Naive thymus-derived CD4-positive, alpha-beta T cell (primary cell): ENCODE data around the gene DOCK9. TPM values are rescaled to one million over a fixed set of nuclear protein-coding genes. Genes with fewer than 3 reads are reported as not detected.

ENCODE experiments used
- ATAC-seq: fragments of 150-1000 bp; cut with Tn5 transposase; 2 replicates; pipeline ENCODE4 v1.10.0; 2021; ENCODE audit warnings: mild to moderate bottlenecking, moderate library complexity
- CTCF ChIA-PET: fragments of 350-600 bp; sonication (Branson Sonifier 250); formaldehyde crosslinking; loops from one replicate; lab custom pipeline; 2021; ENCODE audit warnings: antibody characterized with exemption; lab: Charles Lee
- POLR2A ChIA-PET: fragments of 350-600 bp; sonication (Branson Sonifier 250); formaldehyde crosslinking; loops from one replicate; lab custom pipeline; 2021; ENCODE audit warnings: antibody characterized with exemption, inconsistent platforms; lab: Charles Lee
- DNase-seq, 9 donors: peaks; one replicate each; pipeline versions ENCODE4 v3.0.0 to v3.0.0-alpha.2; 2020 to 2022; ENCODE audit warnings: mixed read lengths in 1 of 9
- H3K27ac ChIP-seq: one replicate; pipeline ENCODE4 v1.7.0; 2013; ENCODE audit warnings: mild to moderate bottlenecking, low read depth, low read length, moderate library complexity
- H3K27me3 ChIP-seq, 2 donors: one replicate each; pipeline ENCODE4 v1.7.0; 2013; ENCODE audit warnings: low read length in 2 of 2, mild to moderate bottlenecking in 2 of 2, moderate library complexity in 2 of 2; ENCODE audit not compliant: control insufficient read depth in 2 of 2, insufficient read depth in 2 of 2
- H3K36me3 ChIP-seq, 3 experiments: 1 replicate in 2 of 3; 2 replicates in 1 of 3; pipeline ENCODE4 v1.7.0; 2013; ENCODE audit warnings: low read length in 3 of 3, mild to moderate bottlenecking in 3 of 3, moderate library complexity in 1 of 3; ENCODE audit not compliant: insufficient read depth in 3 of 3, control insufficient read depth in 2 of 3
- H3K4me1 ChIP-seq, 2 donors: one replicate each; pipeline ENCODE4 v1.7.0; 2013; ENCODE audit warnings: low read length in 2 of 2, mild to moderate bottlenecking in 2 of 2, moderate library complexity in 1 of 2; ENCODE audit not compliant: control insufficient read depth in 2 of 2, insufficient read depth in 2 of 2
- H3K4me3 ChIP-seq: 2 replicates; pipeline ENCODE4 v1.7.0; 2013; ENCODE audit warnings: mild to moderate bottlenecking, low read length
- H3K9me3 ChIP-seq, 3 experiments: 1 replicate in 2 of 3; 2 replicates in 1 of 3; pipeline ENCODE4 v1.7.0; 2013; ENCODE audit warnings: low read length in 3 of 3; ENCODE audit not compliant: control insufficient read depth in 2 of 3
- H3K27ac Mint-ChIP-seq, 9 donors: one replicate each; pipeline ENCODE4 v1.8.0; 2020 to 2022; ENCODE audit warnings: mixed read lengths in 9 of 9, mild to moderate bottlenecking in 8 of 9, moderate library complexity in 5 of 9, inconsistent platforms in 2 of 9
- H3K27me3 Mint-ChIP-seq, 5 donors: one replicate each; pipeline ENCODE4 v1.8.0; 2021 to 2022; ENCODE audit warnings: mixed read lengths in 5 of 5, mild to moderate bottlenecking in 1 of 5
- H3K36me3 Mint-ChIP-seq, 5 donors: one replicate each; pipeline ENCODE4 v1.8.0; 2020 to 2022; ENCODE audit warnings: mixed read lengths in 5 of 5, mild to moderate bottlenecking in 3 of 5, inconsistent platforms in 1 of 5
- H3K4me1 Mint-ChIP-seq, 7 donors: one replicate each; pipeline ENCODE4 v1.8.0; 2020 to 2022; ENCODE audit warnings: mixed read lengths in 7 of 7, mild to moderate bottlenecking in 3 of 7, inconsistent platforms in 1 of 7
- H3K4me3 Mint-ChIP-seq, 10 donors: one replicate each; pipeline ENCODE4 v1.8.0; 2020 to 2022; ENCODE audit warnings: mild to moderate bottlenecking in 10 of 10, mixed read lengths in 10 of 10, moderate library complexity in 6 of 10, inconsistent platforms in 2 of 10
- H3K9me3 Mint-ChIP-seq, 11 donors: one replicate each; pipeline ENCODE4 v1.8.0; 2020 to 2022; ENCODE audit warnings: mixed read lengths in 11 of 11, mild to moderate bottlenecking in 4 of 11, inconsistent platforms in 1 of 11, moderate library complexity in 1 of 11
- intact Hi-C, 2 donors: fragments of 100-400 bp; cut with micrococcal nuclease; formaldehyde crosslinking; loops; one replicate each; pipeline ENCODE4 v1.15.1; 2023
- polyA plus RNA-seq, 2 donors: library from polyadenylated mRNA; unstranded; fragments of 300-500 nt; fragmentation: Illumina TruSeq; gene quantifications; one replicate each; pipeline ENCODE4 v1.2.3, GENCODE V29; 2021
- total RNA-seq, 6 experiments: library from RNA in 5 of 6; stranded (reverse) in 5 of 6; gene quantifications; 1 replicate in 5 of 6; 2 replicates in 1 of 6; pipeline ENCODE4 v1.2.3 and lab custom pipeline; 2021 to 2026

The DOCK9 gene
- total and polyA plus RNA-seq, 7 experiments from 2014 or later = 22.2 to 214 (median 122) TPM

DNA sequence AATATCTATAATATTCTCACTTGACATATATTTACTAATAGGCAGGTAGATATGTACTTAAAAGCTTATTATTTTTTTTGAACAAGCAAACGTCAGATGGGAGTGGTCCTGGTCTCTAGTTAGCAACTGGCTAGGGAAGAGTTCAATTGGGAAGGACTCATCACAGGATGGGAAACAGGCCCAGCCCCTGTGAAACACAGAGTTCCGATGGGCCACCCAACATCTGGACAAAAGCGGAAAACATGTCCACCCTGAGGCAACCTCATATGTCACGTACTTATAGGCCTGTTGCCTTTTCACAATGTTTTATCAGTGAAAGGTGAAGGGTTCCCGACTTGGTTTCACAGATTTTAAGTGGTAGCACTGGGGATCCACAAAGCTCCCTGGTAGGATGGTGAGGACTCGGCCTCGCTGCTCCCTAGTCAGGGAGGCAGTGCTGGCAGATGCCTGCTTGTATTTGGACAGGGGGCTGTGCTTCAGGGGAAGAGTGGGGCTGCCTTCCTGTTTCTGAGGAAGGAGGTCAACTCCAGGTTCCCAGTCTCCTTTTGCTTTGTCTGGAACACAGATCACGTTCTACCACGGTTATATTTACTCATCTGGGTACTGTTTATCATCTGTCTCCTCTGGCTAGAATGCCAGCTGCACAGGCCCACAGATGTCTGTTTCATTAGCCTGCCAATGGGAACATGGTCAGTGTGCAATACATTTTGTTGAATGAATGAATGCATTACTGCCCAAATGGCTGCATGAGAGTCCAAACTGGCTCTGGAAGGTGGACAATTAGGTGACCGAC lies 176.0 kb downstream of the DOCK9 start:
- ChIA-PET POLR2A (no interaction called here), CTCF (no interaction called here)
- DNase-seq (no peak), ATAC-seq (no peak)
- no peak overlapping the region for H3K4me3 ChIP-seq
- H3K4me1 ChIP-seq = no peaks in the 10 kb centered on the region
- H3K27me3 Mint-ChIP-seq = no peaks in the 10 kb centered on the region
- H3K9me3 Mint-ChIP-seq = no peaks in the 10 kb centered on the region
- intact Hi-C loops = no loop called here
- H3K4me1 Mint-ChIP-seq = peaks cover 0 to 7% (median 0%) of the 10 kb centered on the region in 7 donors
- peaks cover 21 to 75% (median 43%) of the 10 kb centered on the region in 5 donors for H3K36me3 Mint-ChIP-seq
- H3K4me3 Mint-ChIP-seq = no peak overlapping the region
- no peaks in the 10 kb centered on the region for H3K9me3 ChIP-seq
- H3K36me3 ChIP-seq = peaks cover 8 to 84% (median 41%) of the 10 kb centered on the region in 3 experiments
- no peak overlapping the region for H3K27ac ChIP-seq
- H3K27me3 ChIP-seq = no peaks in the 10 kb centered on the region
- peak overlapping the region in 1 of 9 donors; percentile 72 for H3K27ac Mint-ChIP-seq

DNA sequence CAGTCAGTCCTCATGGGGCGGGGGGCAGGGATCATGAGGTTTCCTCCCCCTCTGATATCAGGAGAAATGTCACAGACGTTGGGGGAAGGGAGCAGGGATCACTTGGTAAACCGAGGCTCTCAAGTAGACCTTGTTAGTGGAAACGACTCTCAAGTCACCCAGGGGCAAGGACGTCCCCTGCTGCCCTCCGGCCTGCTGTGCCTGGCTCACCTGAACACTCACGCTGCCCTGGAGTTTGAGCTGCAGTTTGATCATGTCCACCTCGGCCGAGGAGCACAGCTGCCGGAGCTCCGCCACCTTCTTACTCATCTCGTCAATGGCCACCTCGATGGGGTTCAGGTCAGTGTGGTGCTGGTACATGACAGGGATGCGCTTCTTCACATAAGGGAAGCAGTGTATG lies 177.8 kb downstream of the DOCK9 start:
- Histone ChIP-seq H3K9me3 (no peaks in the 10 kb centered on the region), H3K27ac (no peak overlapping the region), H3K27me3 (no peaks in the 10 kb centered on the region), H3K4me1 (no peaks in the 10 kb centered on the region), H3K36me3 (peaks cover 8 to 85% (median 39%) of the 10 kb centered on the region in 3 experiments), H3K4me3 (no peak overlapping the region)
- Mint-ChIP-seq H3K36me3 (peaks cover 30 to 81% (median 53%) of the 10 kb centered on the region in 5 donors), H3K4me1 (peaks cover 0 to 7% (median 0%) of the 10 kb centered on the region in 7 donors), H3K27ac (no peak overlapping the region), H3K4me3 (no peak overlapping the region), H3K9me3 (no peaks in the 10 kb centered on the region), H3K27me3 (no peaks in the 10 kb centered on the region)
- intact Hi-C loops = no loop called here
- POLR2A ChIA-PET = no interaction called here
- CTCF ChIA-PET = no interaction called here
- ATAC-seq = no peak
- DNase-seq = no peak

DNA sequence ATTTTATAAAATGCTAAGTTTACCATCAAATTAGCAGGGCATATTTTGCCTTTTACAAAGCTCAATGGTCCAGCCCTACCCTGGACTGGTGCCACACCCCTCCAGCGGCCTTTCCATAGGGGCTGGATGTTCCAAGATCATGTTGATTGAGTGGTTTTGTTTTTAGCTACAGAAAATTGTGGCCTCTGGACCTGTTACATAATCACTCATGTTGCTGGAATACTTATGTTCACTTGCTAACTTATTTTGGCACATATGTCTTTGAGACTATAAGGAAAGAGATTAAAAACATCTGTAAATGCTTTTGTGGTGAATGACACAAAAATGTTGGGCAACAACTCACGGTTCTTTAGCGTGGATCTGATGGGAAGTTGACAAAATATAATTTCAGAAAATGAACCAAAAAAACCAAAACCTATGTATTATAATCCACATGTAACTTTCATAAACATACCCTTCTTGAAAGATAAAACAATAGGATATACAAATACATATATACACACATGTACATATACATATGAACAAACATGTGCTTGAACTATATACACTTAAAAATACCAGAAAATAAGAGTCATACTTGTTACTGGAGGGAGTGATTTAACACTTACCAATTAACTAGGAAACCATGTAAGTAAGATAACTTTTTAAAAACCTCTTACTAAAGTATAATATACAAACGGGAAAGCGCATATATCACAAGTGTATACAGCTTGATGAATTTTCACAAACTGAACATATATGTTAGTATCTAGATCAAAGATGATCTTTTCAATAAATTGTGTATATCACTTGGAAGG lies 178.8 kb downstream of the DOCK9 start:
- ChIA-PET POLR2A (interaction anchor here (0.6 kb wide), 1 partner anchor 1610 kb away, joined by 5 read pairs; no protein-coding TSS in a partner anchor), CTCF (no interaction called here)
- no peak overlapping the region for H3K27ac ChIP-seq
- H3K27me3 Mint-ChIP-seq = no peaks in the 10 kb centered on the region
- H3K9me3 ChIP-seq = no peaks in the 10 kb centered on the region
- H3K4me3 ChIP-seq = no peak overlapping the region
- intact Hi-C loops = no loop called here
- H3K4me3 Mint-ChIP-seq = no peak overlapping the region
- peaks cover 39 to 82% (median 63%) of the 10 kb centered on the region in 5 donors for H3K36me3 Mint-ChIP-seq
- peaks cover 8 to 85% (median 39%) of the 10 kb centered on the region in 3 experiments for H3K36me3 ChIP-seq
- H3K4me1 ChIP-seq = no peaks in the 10 kb centered on the region
- peaks cover 0 to 5% (median 0%) of the 10 kb centered on the region in 11 donors for H3K9me3 Mint-ChIP-seq
- H3K27me3 ChIP-seq = no peaks in the 10 kb centered on the region
- no peak for ATAC-seq
- DNase-seq = no peak
- peaks cover 0 to 7% (median 0%) of the 10 kb centered on the region in 7 donors for H3K4me1 Mint-ChIP-seq
- H3K27ac Mint-ChIP-seq = peak overlapping the region in 1 of 9 donors; percentile 45

DNA sequence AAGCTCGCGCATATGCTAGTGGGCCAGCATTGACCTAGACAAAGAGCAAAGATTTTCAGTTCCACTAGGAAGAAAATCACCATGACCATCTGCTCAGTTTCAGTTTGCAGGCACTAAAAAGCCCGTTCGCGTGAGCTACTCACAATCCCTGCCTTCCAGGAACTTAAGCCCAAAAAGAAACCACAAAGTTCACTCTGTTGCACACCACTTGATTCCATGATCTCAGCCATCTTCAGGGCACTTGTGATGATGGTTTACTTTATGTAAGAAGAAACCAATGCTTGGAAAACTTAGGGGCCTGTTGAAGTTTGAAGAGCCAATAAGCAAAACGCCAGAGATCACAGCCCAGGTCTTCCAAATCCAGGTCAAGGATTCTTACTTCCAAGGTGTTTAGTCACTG lies 180.4 kb downstream of the DOCK9 start:
- Histone ChIP-seq H3K4me3 (no peak overlapping the region), H3K27ac (no peak overlapping the region), H3K27me3 (no peaks in the 10 kb centered on the region), H3K4me1 (no peaks in the 10 kb centered on the region), H3K9me3 (no peaks in the 10 kb centered on the region), H3K36me3 (peaks cover 8 to 77% (median 28%) of the 10 kb centered on the region in 3 experiments)
- POLR2A ChIA-PET = no interaction called here
- ATAC-seq = no peak
- Mint-ChIP-seq H3K27ac (no peak overlapping the region), H3K36me3 (peaks cover 41 to 86% (median 73%) of the 10 kb centered on the region in 5 donors), H3K4me1 (peaks cover 0 to 7% (median 0%) of the 10 kb centered on the region in 7 donors), H3K4me3 (no peak overlapping the region), H3K9me3 (peaks cover 0 to 6% (median 0%) of the 10 kb centered on the region in 11 donors), H3K27me3 (no peaks in the 10 kb centered on the region)
- DNase-seq = no peak
- CTCF ChIA-PET = no interaction called here
- intact Hi-C loops = no loop called here

DNA sequence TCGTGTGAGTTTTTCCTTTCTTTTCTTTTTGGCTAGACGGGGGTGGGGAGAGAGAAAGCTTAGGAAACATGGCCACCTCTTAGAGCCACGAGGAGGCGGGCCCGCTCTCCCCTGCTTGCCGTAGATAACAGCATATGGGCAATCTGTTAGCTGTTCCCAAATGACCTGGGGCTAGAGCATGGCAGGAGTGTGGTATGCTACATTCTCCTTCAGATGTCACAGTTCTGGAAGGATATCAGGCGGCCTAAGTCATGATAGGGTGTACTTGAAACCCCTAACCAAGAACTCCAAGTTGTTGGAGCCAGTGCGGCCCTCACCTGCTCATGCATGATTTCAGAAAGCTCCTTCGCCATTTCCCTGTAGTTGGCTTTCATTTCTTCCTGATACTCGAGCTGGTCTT lies 181.1 kb downstream of the DOCK9 start:
- peaks cover 0 to 7% (median 0%) of the 10 kb centered on the region in 7 donors for H3K4me1 Mint-ChIP-seq
- intact Hi-C loops = no loop called here
- H3K36me3 ChIP-seq = peaks cover 8 to 71% (median 28%) of the 10 kb centered on the region in 3 experiments
- no peak for ATAC-seq
- no peak overlapping the region for H3K27ac ChIP-seq
- H3K27ac Mint-ChIP-seq = no peak overlapping the region
- DNase-seq = no peak
- no peaks in the 10 kb centered on the region for H3K4me1 ChIP-seq
- ChIA-PET CTCF (no interaction called here), POLR2A (no interaction called here)
- H3K36me3 Mint-ChIP-seq = peaks cover 44 to 88% (median 79%) of the 10 kb centered on the region in 5 donors
- H3K4me3 Mint-ChIP-seq = no peak overlapping the region
- H3K9me3 ChIP-seq = no peaks in the 10 kb centered on the region
- no peaks in the 10 kb centered on the region for H3K27me3 Mint-ChIP-seq
- no peaks in the 10 kb centered on the region for H3K27me3 ChIP-seq
- peaks cover 0 to 13% (median 0%) of the 10 kb centered on the region in 11 donors for H3K9me3 Mint-ChIP-seq
- H3K4me3 ChIP-seq = no peak overlapping the region

GRCh38 chr13:98796191-98796590 lies 181.7 kb downstream of the DOCK9 start:
- Mint-ChIP-seq H3K36me3 (peaks cover 44 to 87% (median 81%) of the 10 kb centered on the region in 5 donors), H3K27ac (peak overlapping the region in 1 of 9 donors; percentile 6), H3K9me3 (peaks cover 0 to 15% (median 0%) of the 10 kb centered on the region in 11 donors), H3K27me3 (no peaks in the 10 kb centered on the region), H3K4me1 (peaks cover 0 to 7% (median 0%) of the 10 kb centered on the region in 7 donors), H3K4me3 (peak overlapping the region in 1 of 10 donors; percentile 21)
- Histone ChIP-seq H3K27me3 (no peaks in the 10 kb centered on the region), H3K4me3 (no peak overlapping the region), H3K9me3 (no peaks in the 10 kb centered on the region), H3K36me3 (peaks cover 8 to 69% (median 28%) of the 10 kb centered on the region in 3 experiments), H3K27ac (no peak overlapping the region), H3K4me1 (no peaks in the 10 kb centered on the region)
- ChIA-PET POLR2A (no interaction called here), CTCF (no interaction called here)
- DNase-seq = no peak
- intact Hi-C loops = no loop called here
- ATAC-seq = no peak
